ENCODE data around the gene POU2AF1.

GRCh38 chr11:111320728-111321568, 58.1 kb downstream of the POU2AF1 start:
- TF ChIP-seq, protein P1, sequence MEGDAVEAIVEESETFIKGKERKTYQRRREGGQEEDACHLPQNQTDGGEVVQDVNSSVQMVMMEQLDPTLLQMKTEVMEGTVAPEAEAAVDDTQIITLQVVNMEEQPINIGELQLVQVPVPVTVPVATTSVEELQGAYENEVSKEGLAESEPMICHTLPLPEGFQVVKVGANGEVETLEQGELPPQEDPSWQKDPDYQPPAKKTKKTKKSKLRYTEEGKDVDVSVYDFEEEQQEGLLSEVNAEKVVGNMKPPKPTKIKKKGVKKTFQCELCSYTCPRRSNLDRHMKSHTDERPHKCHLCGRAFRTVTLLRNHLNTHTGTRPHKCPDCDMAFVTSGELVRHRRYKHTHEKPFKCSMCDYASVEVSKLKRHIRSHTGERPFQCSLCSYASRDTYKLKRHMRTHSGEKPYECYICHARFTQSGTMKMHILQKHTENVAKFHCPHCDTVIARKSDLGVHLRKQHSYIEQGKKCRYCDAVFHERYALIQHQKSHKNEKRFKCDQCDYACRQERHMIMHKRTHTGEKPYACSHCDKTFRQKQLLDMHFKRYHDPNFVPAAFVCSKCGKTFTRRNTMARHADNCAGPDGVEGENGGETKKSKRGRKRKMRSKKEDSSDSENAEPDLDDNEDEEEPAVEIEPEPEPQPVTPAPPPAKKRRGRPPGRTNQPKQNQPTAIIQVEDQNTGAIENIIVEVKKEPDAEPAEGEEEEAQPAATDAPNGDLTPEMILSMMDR (IDR thresholded peaks at IDR 0.05) = no peak
- no peak for TF ChIP-seq POLR2A (IDR thresholded peaks at IDR 0.05)

All from adrenal gland (tissue), 5 donors.